Kidney (tissue), 14 donors: ENCODE data around the gene ARL15. TPM values are rescaled to one million over a fixed set of nuclear protein-coding genes. Genes with fewer than 3 reads are reported as not detected.

Experiments used
- DNase-seq, 5 donors: peaks; one replicate each; pipeline ENCODE4 v3.0.0-alpha.2; 2013 to 2020
- FAIRE-seq: peaks from 2 replicates; lab custom pipeline; 2012; peaks lifted over from hg19 to GRCh38; lab: Jason Lieb, UNC
- H3K27ac ChIP-seq, 2 donors: one replicate each; pipeline ENCODE4 v1.7.0; 2013; ENCODE audit warnings: low read depth in 2 of 2, low read length in 2 of 2, inconsistent platforms in 1 of 2
- H3K27me3 ChIP-seq: one replicate; pipeline ENCODE4 v1.7.1; 2013; ENCODE audit warnings: low read length, inconsistent platforms; ENCODE audit not compliant: control insufficient read depth, insufficient read depth
- H3K36me3 ChIP-seq, 3 donors: one replicate each; pipeline versions ENCODE4 v1.7.0 to v1.7.1; 2013; ENCODE audit warnings: low read length in 3 of 3, control low read depth in 1 of 3, inconsistent platforms in 1 of 3; ENCODE audit not compliant: insufficient read depth in 3 of 3, control insufficient read depth in 2 of 3
- H3K4me1 ChIP-seq, 3 donors: one replicate each; pipeline versions ENCODE4 v1.7.0 to v1.7.1; 2013; ENCODE audit warnings: low read length in 3 of 3, inconsistent platforms in 1 of 3, low read depth in 1 of 3; ENCODE audit not compliant: control insufficient read depth in 2 of 3, insufficient read depth in 2 of 3
- H3K4me3 ChIP-seq, 3 donors: one replicate each; pipeline versions ENCODE4 v1.7.0 to v1.8.1; 2013; ENCODE audit warnings: low read length in 3 of 3, control low read depth in 1 of 3, inconsistent platforms in 1 of 3
- H3K9ac ChIP-seq, 3 donors: one replicate each; pipeline versions ENCODE4 v1.7.0 to v1.7.1; 2013; ENCODE audit warnings: low read length in 3 of 3, control low read depth in 1 of 3, inconsistent platforms in 1 of 3
- H3K9me3 ChIP-seq, 3 donors: one replicate each; pipeline versions ENCODE4 v1.7.0 to v1.7.1; 2013; ENCODE audit warnings: low read length in 3 of 3, control low read depth in 1 of 3, inconsistent platforms in 1 of 3; ENCODE audit not compliant: control insufficient read depth in 2 of 3, insufficient read depth in 1 of 3
- CTCF ChIP-seq: IDR thresholded peaks from 3 replicates; pipeline ENCODE4 v1.5.1; 2012; ENCODE audit warnings: mild to moderate bottlenecking, moderate library complexity, borderline replicate concordance; ENCODE audit not compliant: insufficient read depth; ENCODE audit errors: extremely low read depth
- intact Hi-C: fragments of 100-400 bp; cut with DNase I; formaldehyde crosslinking; loops from one replicate; pipeline ENCODE4 v1.11.1; 2022
- polyA plus RNA-seq: library from polyadenylated mRNA; stranded (reverse); fragments of 350-450 nt; fragmentation: Illumina TruSeq; extraction: RNeasy Lipid Tissue Mini Kit (QIAGEN cat#74804); gene quantifications from one replicate; pipeline ENCODE4 v1.2.3, GENCODE V29; 2014; ENCODE audit warnings: low read depth, low replicate concordance; ENCODE audit not compliant: insufficient read depth
- total RNA-seq: library from RNA; stranded (reverse); fragmentation: NEBNext Ultra II Directional; extraction: Animal tissue kit (Norgen Biotek cat#: 25700); gene quantifications from one replicate; pipeline ENCODE4 v1.2.1, GENCODE V29; 2021
- donor health status: control.
- donor health status: control.
- donor health status: control.
- donor health status: control.
- donor health status: control.
- donor health status: DM: yes; HTN: yes; CAD: no.
- donor health status: Normal renal cell carcinoma (clear cell type).

Gene ARL15
- total and polyA plus RNA-seq, 2 donors from 2014 or later: 21.1 to 36.6 TPM

GRCh38 chr5:53997736-53998627, 312.4 kb downstream of the ARL15 start:
- H3K9me3 ChIP-seq: no peaks in the 10 kb centered on the region
- H3K27me3 ChIP-seq: no peaks in the 10 kb centered on the region
- DNase-seq: no peak
- intact Hi-C loops: no loop called here
- FAIRE-seq: no peak
- no peak for TF ChIP-seq CTCF
- H3K4me1 ChIP-seq: no peaks in the 10 kb centered on the region
- peaks cover 0 to 2% (median 0%) of the 10 kb centered on the region in 3 donors for H3K36me3 ChIP-seq
- no peak overlapping the region for H3K27ac ChIP-seq
- H3K9ac ChIP-seq: no peak overlapping the region
- no peak overlapping the region for H3K4me3 ChIP-seq

GRCh38 chr5:53996008-53996407, 314.4 kb downstream of the ARL15 start:
- no peak overlapping the region for H3K4me3 ChIP-seq
- intact Hi-C loops: no loop called here

GRCh38 chr5:53994148-53994547, 316.2 kb downstream of the ARL15 start:
- no peak for TF ChIP-seq CTCF
- no peaks in the 10 kb centered on the region for H3K27me3 ChIP-seq
- peaks cover 0 to 2% (median 0%) of the 10 kb centered on the region in 3 donors for H3K36me3 ChIP-seq
- intact Hi-C loops: no loop called here
- DNase-seq: no peak
- no peak overlapping the region for H3K4me3 ChIP-seq
- no peaks in the 10 kb centered on the region for H3K9me3 ChIP-seq
- H3K4me1 ChIP-seq: no peaks in the 10 kb centered on the region
- H3K27ac ChIP-seq: no peak overlapping the region
- H3K9ac ChIP-seq: no peak overlapping the region
- FAIRE-seq: no peak

More at GRCh38 chr5:53996008-53996407, 314.4 kb downstream of the ARL15 start:
- TF ChIP-seq CTCF: no peak
- FAIRE-seq (no peak), DNase-seq (no peak)
- Histone ChIP-seq H3K9me3 (no peaks in the 10 kb centered on the region), H3K36me3 (peaks cover 0 to 2% (median 0%) of the 10 kb centered on the region in 3 donors), H3K4me1 (no peaks in the 10 kb centered on the region), H3K27me3 (no peaks in the 10 kb centered on the region), H3K27ac (no peak overlapping the region), H3K9ac (no peak overlapping the region)
